ENCODE data around the gene SUCLG2.

The SUCLG2 gene

DNA sequence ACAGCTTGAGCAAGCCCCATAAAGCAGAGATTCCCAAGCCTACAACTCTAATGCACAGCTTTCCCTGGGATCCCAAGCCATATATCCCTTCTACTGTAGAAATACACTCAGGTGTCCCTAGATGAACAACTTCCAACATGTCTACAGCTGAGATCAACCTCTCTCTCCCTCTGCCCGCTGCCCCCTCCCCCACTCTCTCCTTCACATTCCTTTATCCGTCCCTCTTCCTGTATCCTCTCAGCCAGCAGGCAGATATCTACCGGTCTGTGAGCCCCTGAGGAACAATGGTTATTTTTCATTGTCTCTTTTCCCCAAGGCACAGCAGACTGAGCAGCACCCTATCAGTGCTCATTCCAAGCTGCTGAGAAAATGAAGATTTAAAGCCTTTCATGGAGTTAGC is 138.6 kb downstream of the SUCLG2 start:
- no peak for FAIRE-seq
- TF ChIP-seq POLR2A (IDR thresholded peaks at IDR 0.05; ENCODE audit: low read depth, low read length): no peak

DNA sequence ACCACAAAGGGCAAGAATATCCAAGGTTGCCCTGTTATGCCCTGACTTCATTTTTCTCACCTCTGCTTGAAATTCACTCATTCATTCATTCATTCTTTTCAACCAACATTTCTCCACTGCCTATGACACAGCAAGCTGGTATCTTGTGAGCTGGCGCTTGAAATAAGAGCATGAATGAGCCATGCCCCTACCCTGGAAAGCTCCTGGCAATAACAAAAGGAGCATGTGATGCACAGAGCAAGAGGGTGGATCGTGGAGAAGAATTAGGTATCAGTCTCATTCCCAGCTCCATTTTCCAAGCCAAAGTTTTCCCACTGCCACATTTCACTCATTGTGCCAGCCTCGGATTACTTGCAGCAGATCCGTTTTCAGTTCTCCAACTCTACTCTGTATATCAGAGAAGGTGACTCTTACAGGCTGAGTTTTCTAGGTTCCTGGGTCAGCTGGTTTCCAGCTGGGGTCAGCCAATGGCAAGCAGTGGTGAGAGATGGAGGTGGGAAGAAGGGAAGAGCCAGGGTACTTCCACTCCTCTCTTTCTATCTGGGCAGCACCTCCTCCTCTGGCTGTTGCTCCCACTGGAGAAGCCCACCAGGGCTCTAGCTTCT is 144.8 kb downstream of the SUCLG2 start:
- DNase-seq (ENCODE audit: insufficient read length, low spot score): peak; percentile 12
- no peak for TF ChIP-seq POLR2A (IDR thresholded peaks at IDR 0.05; ENCODE audit: low read depth, low read length)
- peak; percentile 82 for FAIRE-seq

More for the DNA sequence above, 138.6 kb downstream of the SUCLG2 start:
- DNase-seq (ENCODE audit: insufficient read length, low spot score): no peak

DNA sequence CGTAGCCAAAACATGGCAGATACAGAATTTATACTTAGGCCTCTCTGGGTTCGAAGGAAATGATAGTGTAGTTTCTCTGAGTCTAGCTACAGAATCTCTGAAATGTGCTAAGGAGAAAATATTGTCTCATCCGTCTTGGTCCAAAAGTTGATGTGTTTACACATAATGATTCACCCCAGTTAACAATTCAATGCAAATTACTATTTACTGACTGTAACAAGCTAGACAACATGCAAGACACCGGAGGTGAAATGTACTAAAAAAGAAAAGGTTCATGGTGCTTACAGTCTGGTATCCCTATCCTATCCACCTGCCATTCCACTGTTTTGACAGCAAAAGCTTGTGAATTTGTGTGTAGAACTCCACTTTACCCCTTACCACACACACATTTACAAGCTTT is 146.8 kb downstream of the SUCLG2 start:
- no peak for DNase-seq (ENCODE audit: insufficient read length, low spot score)
- FAIRE-seq: no peak

GRCh38 chr3:67500709-67501108 is 153.7 kb downstream of the SUCLG2 start:
- TF ChIP-seq POLR2A (IDR thresholded peaks at IDR 0.05; ENCODE audit: low read depth, low read length): no peak
- FAIRE-seq (no peak), DNase-seq (ENCODE audit: insufficient read length, low spot score) (no peak)

More for the DNA sequence above, 146.8 kb downstream of the SUCLG2 start:
- TF ChIP-seq POLR2A (IDR thresholded peaks at IDR 0.05; ENCODE audit: low read depth, low read length): no peak

DNA sequence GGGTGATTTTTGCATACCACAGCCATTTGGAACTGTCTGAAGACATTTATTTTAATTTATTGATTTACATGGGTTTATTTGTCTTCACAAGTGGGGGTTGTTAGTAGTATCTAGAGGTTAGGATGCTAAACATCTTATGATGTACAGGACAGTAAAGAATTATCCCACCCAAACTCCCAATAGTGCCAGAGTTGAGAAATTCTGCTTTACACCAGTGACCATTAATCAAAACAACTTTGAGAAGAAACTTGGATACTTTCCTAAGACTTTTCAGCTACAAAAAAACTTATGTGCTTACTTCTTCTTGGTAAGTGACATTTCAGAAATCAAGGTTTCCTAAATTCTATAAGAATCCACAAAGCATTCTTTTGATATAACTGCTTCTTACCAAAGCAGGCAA is 156.7 kb downstream of the SUCLG2 start:
- no peak for FAIRE-seq
- no peak for DNase-seq (ENCODE audit: insufficient read length, low spot score)

GRCh38 chr3:67495751-67496150 is 158.7 kb downstream of the SUCLG2 start:
- TF ChIP-seq POLR2A (IDR thresholded peaks at IDR 0.05; ENCODE audit: low read depth, low read length): no peak
- no peak for DNase-seq (ENCODE audit: insufficient read length, low spot score)
- FAIRE-seq: no peak

More for the DNA sequence above, 156.7 kb downstream of the SUCLG2 start:
- TF ChIP-seq POLR2A (IDR thresholded peaks at IDR 0.05; ENCODE audit: low read depth, low read length): no peak

- FAIRE-seq: no peak
- TF ChIP-seq POLR2A (IDR thresholded peaks at IDR 0.05; ENCODE audit: low read depth, low read length): no peak
Observed at GRCh38 chr3:67493808-67494207, 160.6 kb downstream of the SUCLG2 start.

DNA sequence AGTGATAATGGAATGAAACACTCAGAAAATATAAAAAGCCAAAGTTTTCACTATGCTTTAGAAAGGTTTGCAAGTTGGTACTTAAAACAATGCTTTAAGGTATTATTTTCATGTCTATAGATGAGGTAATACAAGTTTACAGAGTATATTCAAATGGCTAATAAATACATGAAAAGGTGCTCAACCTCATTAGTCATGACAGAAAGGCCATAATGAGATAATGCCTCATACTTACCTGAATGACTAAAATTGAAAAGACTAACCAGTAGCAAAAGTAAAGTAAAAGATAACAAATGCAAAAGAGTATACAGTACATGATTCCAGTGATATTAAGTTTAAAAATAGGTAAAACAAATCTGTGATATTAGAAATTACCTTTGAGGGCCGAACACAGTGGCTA is 163.8 kb downstream of the SUCLG2 start:
- DNase-seq (ENCODE audit: insufficient read length, low spot score) (no peak), FAIRE-seq (no peak)
- TF ChIP-seq POLR2A (IDR thresholded peaks at IDR 0.05; ENCODE audit: low read depth, low read length): no peak

More at GRCh38 chr3:67493808-67494207, 160.6 kb downstream of the SUCLG2 start:
- DNase-seq (ENCODE audit: insufficient read length, low spot score): no peak

- TF ChIP-seq POLR2A (IDR thresholded peaks at IDR 0.05; ENCODE audit: low read depth, low read length): no peak
- FAIRE-seq (no peak), DNase-seq (ENCODE audit: insufficient read length, low spot score) (no peak)
Observed at GRCh38 chr3:67489816-67490215, 164.6 kb downstream of the SUCLG2 start.

- FAIRE-seq (no peak), DNase-seq (ENCODE audit: insufficient read length, low spot score) (no peak)
- TF ChIP-seq POLR2A (IDR thresholded peaks at IDR 0.05; ENCODE audit: low read depth, low read length): no peak
Observed at GRCh38 chr3:67487564-67488114, 166.8 kb downstream of the SUCLG2 start.

DNA sequence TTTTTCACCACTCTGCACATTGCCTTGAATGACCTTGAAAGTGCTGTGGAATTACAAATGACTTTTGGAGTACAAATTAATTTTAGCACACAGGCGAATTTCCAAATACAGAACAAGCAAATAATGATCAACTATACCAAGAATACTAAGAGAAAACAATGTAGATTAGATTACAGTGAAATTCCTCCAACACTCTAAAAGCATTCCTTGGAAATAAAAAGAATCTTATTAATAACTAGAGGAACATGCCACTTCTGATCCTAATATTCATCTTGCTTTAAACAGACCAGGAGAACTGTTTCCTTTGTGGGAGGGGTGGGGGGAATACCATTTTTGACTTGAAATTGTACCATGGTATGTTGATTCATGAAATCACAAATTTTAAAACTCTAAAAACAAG is 167.5 kb downstream of the SUCLG2 start:
- FAIRE-seq (no peak), DNase-seq (ENCODE audit: insufficient read length, low spot score) (no peak)
- TF ChIP-seq POLR2A (IDR thresholded peaks at IDR 0.05; ENCODE audit: low read depth, low read length): no peak

GRCh38 chr3:67484085-67484484 is 170.3 kb downstream of the SUCLG2 start:
- DNase-seq (ENCODE audit: insufficient read length, low spot score) (no peak), FAIRE-seq (no peak)
- no peak for TF ChIP-seq POLR2A (IDR thresholded peaks at IDR 0.05; ENCODE audit: low read depth, low read length)

DNA sequence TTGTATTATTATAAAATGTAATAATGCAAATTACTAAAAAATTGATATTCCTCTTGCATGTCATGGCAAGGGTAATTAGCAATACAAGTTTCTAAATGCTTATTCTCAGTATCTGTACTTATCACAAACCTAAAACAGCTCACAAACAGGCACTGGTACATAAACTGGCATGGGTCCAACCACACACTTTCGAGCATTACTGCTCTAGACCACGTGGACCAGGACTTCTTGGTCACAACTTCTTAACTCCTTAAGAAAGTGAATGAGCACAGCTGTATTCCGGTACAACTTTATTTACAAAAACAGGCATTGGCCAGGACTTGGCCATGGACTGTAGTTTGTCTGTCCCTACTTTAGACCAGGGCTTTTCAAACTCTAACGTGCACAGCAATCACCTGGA is 173.3 kb downstream of the SUCLG2 start:
- FAIRE-seq (no peak), DNase-seq (ENCODE audit: insufficient read length, low spot score) (no peak)
- no peak for TF ChIP-seq POLR2A (IDR thresholded peaks at IDR 0.05; ENCODE audit: low read depth, low read length)

DNA sequence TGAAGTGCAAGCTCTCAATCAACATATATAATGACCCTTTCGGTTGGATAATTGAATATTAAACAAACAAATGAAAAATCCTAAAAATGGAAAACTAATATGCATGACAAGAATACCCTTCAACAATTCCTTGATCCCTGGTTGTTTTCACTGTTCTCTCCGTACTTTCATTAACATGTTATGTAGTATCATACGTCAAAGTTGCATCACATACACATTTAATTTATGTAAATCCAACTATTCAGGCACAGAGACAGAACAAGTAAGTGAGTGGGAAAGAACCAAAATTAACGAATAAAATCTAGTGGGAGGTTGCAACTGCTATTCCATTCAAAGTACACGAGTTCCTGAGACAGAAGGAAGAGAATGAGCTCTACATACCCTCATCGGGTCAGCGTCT is 176.0 kb downstream of the SUCLG2 start:
- TF ChIP-seq POLR2A (IDR thresholded peaks at IDR 0.05; ENCODE audit: low read depth, low read length): no peak
- DNase-seq (ENCODE audit: insufficient read length, low spot score) (no peak), FAIRE-seq (no peak)

GRCh38 chr3:67474311-67474710 is 180.1 kb downstream of the SUCLG2 start:
- FAIRE-seq: no peak
- no peak for DNase-seq (ENCODE audit: insufficient read length, low spot score)
- no peak for TF ChIP-seq POLR2A (IDR thresholded peaks at IDR 0.05; ENCODE audit: low read depth, low read length)

Data from H54 (cell line).